SK-N-MC (cell line): Measurements from ENCODE around the gene IFIT1.
"Not testable (repeated sequence)": the region's sequence is repeated elsewhere in the genome, so short reads cannot be mapped to it uniquely, and the experiment has no call there.

Source experiments
- DNase-seq: peaks from one replicate; pipeline ENCODE4 v3.0.0-alpha.2; 2011; ENCODE audit warnings: low read depth, low spot score
- H3K27ac ChIP-seq: fragments of 200-600 bp; sonication (generic); 2 replicates; pipeline ENCODE4 v1.5.1; 2016; ENCODE audit warnings: mixed run types
- H3K36me3 ChIP-seq: fragments of 200-600 bp; sonication (generic); 2 replicates; pipeline ENCODE4 v1.6.1; 2017; ENCODE audit warnings: antibody characterized with exemption, low read length, mixed read lengths; ENCODE audit not compliant: insufficient read depth
- H3K4me3 ChIP-seq: fragments of 200-600 bp; sonication (generic); 2 replicates; pipeline ENCODE4 v1.5.1; 2016
- H3K9ac ChIP-seq: fragments of 200-600 bp; sonication (generic); 2 replicates; pipeline ENCODE4 v1.8.0; 2017; ENCODE audit warnings: mixed run types, mixed read lengths; ENCODE audit not compliant: insufficient read length
- H3K9me3 ChIP-seq: fragments of 200-600 bp; sonication (generic); 2 replicates; pipeline ENCODE4 v1.6.1; 2017; ENCODE audit warnings: low read depth, mild to moderate bottlenecking, antibody characterized with exemption, low read length, moderate library complexity, mixed read lengths
- EZH2 ChIP-seq: fragments of 200-600 bp; sonication (generic); IDR thresholded peaks from one replicate; pipeline ENCODE4 v1.6.1; 2017; ENCODE audit warnings: antibody characterized with exemption
- FOXP2 ChIP-seq: optimal IDR thresholded peaks from 2 replicates; pipeline ENCODE3; 2011; ENCODE audit warnings: mild to moderate bottlenecking, moderate library complexity; ENCODE audit not compliant: insufficient read depth; ENCODE audit errors: extremely low read length, control extremely low read depth
- POLR2AphosphoS5 ChIP-seq: IDR thresholded peaks from 2 replicates; pipeline ENCODE4 v1.6.1; 2012; ENCODE audit warnings: mild to moderate bottlenecking, low read depth, low read length, borderline replicate concordance

The IFIT1 gene

GRCh38 chr10:89428877-89429276 lies 36.5 kb downstream of the IFIT1 start:
- H3K9ac ChIP-seq = no peak overlapping the region
- TF ChIP-seq FOXP2 (no peak), POLR2AphosphoS5 (no peak), EZH2 (no peak)
- no peaks in the 10 kb centered on the region for H3K9me3 ChIP-seq
- H3K27ac ChIP-seq = no peak overlapping the region
- DNase-seq = no peak
- no peak overlapping the region for H3K4me3 ChIP-seq
- no peaks in the 10 kb centered on the region for H3K36me3 ChIP-seq

GRCh38 chr10:89431977-89432376 lies 39.6 kb downstream of the IFIT1 start:
- Histone ChIP-seq H3K9ac (no peak overlapping the region), H3K27ac (no peak overlapping the region), H3K4me3 (no peak overlapping the region), H3K9me3 (no peaks in the 10 kb centered on the region), H3K36me3 (no peaks in the 10 kb centered on the region)
- TF ChIP-seq POLR2AphosphoS5 (no peak), EZH2 (no peak), FOXP2 (no peak)
- no peak for DNase-seq

- no peaks in the 10 kb centered on the region for H3K36me3 ChIP-seq
- no peak for TF ChIP-seq FOXP2
- no peak for TF ChIP-seq EZH2
- TF ChIP-seq POLR2AphosphoS5 = no peak
- DNase-seq = no peak
These were observed 46.1 kb downstream of the IFIT1 start for GRCh38 chr10:89438525-89438924.

GRCh38 chr10:89440226-89441009 lies 48.0 kb downstream of the IFIT1 start:
- Histone ChIP-seq H3K9me3 (no peaks in the 10 kb centered on the region), H3K9ac (no peak overlapping the region), H3K27ac (no peak overlapping the region), H3K4me3 (no peak overlapping the region), H3K36me3 (no peaks in the 10 kb centered on the region)
- TF ChIP-seq POLR2AphosphoS5 (no peak), EZH2 (no peak), FOXP2 (no peak)
- no peak for DNase-seq

More at GRCh38 chr10:89438525-89438924, 46.1 kb downstream of the IFIT1 start:
- H3K9ac ChIP-seq = no peak overlapping the region
- no peak overlapping the region for H3K27ac ChIP-seq
- no peak overlapping the region for H3K4me3 ChIP-seq
- H3K9me3 ChIP-seq = no peaks in the 10 kb centered on the region

- DNase-seq = no peak
These were observed 49.9 kb downstream of the IFIT1 start for GRCh38 chr10:89442289-89442688.

GRCh38 chr10:89444819-89445218 lies 52.4 kb downstream of the IFIT1 start:
- H3K27ac ChIP-seq, H3K4me3 ChIP-seq, DNase-seq, H3K36me3 ChIP-seq, H3K9ac ChIP-seq, H3K9me3 ChIP-seq: not testable (repeated sequence)

More at GRCh38 chr10:89442289-89442688, 49.9 kb downstream of the IFIT1 start:
- H3K36me3 ChIP-seq = no peaks in the 10 kb centered on the region
- TF ChIP-seq FOXP2 (no peak), POLR2AphosphoS5 (no peak), EZH2 (no peak)
- no peaks in the 10 kb centered on the region for H3K9me3 ChIP-seq
- H3K9ac ChIP-seq = no peak overlapping the region
- no peak overlapping the region for H3K4me3 ChIP-seq
- no peak overlapping the region for H3K27ac ChIP-seq

- Histone ChIP-seq H3K9ac (no peak overlapping the region), H3K9me3 (no peaks in the 10 kb centered on the region), H3K4me3 (no peak overlapping the region), H3K27ac (no peak overlapping the region), H3K36me3 (no peaks in the 10 kb centered on the region)
- DNase-seq = no peak
- no peak for TF ChIP-seq POLR2AphosphoS5
- no peak for TF ChIP-seq FOXP2
- no peak for TF ChIP-seq EZH2
These were observed 58.5 kb downstream of the IFIT1 start for GRCh38 chr10:89450901-89451300.

GRCh38 chr10:89452193-89452592 lies 59.8 kb downstream of the IFIT1 start:
- DNase-seq = no peak
- Histone ChIP-seq H3K27ac (no peak overlapping the region), H3K4me3 (no peak overlapping the region), H3K9ac (no peak overlapping the region), H3K9me3 (no peaks in the 10 kb centered on the region), H3K36me3 (no peaks in the 10 kb centered on the region)
- TF ChIP-seq POLR2AphosphoS5 (no peak), FOXP2 (no peak), EZH2 (no peak)

- Histone ChIP-seq H3K9ac (no peak overlapping the region), H3K27ac (no peak overlapping the region), H3K36me3 (no peaks in the 10 kb centered on the region), H3K4me3 (no peak overlapping the region), H3K9me3 (no peaks in the 10 kb centered on the region)
- DNase-seq = no peak
- TF ChIP-seq EZH2 (no peak), FOXP2 (no peak), POLR2AphosphoS5 (no peak)
These were observed 62.3 kb downstream of the IFIT1 start for GRCh38 chr10:89454561-89455347.
